ENCODE measurements around the gene LRRC63. TPM values are rescaled to one million over a fixed set of nuclear protein-coding genes. Genes with fewer than 3 reads are reported as not detected.

The LRRC63 gene
- total and polyA plus RNA-seq, 2 of the 4 experiments (the other 2 are of a cell fraction) = not detected

DNA sequence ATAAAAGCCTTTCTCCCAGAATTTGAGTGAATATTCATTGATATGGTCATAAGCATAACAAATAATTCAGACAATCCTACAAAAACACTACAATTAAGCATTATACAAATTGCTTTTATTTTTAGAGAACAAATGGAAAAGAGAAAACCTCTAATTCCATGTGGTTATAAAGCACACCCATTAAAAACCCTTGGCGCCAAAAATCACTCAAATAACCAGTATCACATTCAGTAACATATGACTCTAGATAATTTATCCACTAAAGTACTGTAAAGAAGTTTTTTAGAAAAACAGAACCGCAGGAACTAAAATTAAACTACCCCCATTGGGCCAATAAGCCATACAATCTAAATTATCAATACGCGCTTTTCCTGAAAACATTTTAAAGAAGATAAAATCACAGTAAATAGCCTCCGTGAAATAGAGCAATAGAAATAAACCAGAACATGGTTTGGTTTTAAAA is 30.3 kb upstream of the LRRC63 start:
- Histone ChIP-seq H3K18ac (ENCODE audit: low read depth, low read length) (no peak overlapping the region), H3K4me3 (ENCODE audit: insufficient read depth, low read depth, low read length) (no peak overlapping the region), H3K56ac (ENCODE audit: extremely low read depth, insufficient read depth, low read length) (no peak overlapping the region), H3K27ac (ENCODE audit: insufficient read depth, low read length) (no peak overlapping the region), H2BK20ac (ENCODE audit: low read depth, low read length) (no peak overlapping the region), H3K14ac (replicated peaks; ENCODE audit: low read depth, low read length) (no peak overlapping the region), H2BK15ac (ENCODE audit: low read depth, low read length) (no peak overlapping the region), H3K23ac (ENCODE audit: low read depth, low read length) (no peak overlapping the region), H2AK5ac (ENCODE audit: low read depth, low read length) (no peak overlapping the region), H4K5ac (ENCODE audit: low read depth, low read length) (no peak overlapping the region), H4K91ac (ENCODE audit: insufficient read depth, low read depth, low read length) (no peak overlapping the region), H3K9me3 (ENCODE audit: control insufficient read depth, insufficient read depth, low read length) (no peaks in the 10 kb centered on the region), H2AK9ac (replicated peaks; ENCODE audit: low read depth, low read length, poor library complexity) (no peak overlapping the region), H4K8ac (ENCODE audit: low read depth in 2 of 2, low read length in 2 of 2) (no peak overlapping the region), H3K4me2 (ENCODE audit: low read depth, low read length) (no peak overlapping the region), H3K4me1 (ENCODE audit: control insufficient read depth, insufficient read depth, low read length) (no peaks in the 10 kb centered on the region), H2BK5ac (ENCODE audit: low read depth, low read length, poor library complexity, severe bottlenecking) (no peak overlapping the region), H3K36me3 (ENCODE audit: control insufficient read depth, insufficient read depth, low read length) (no peaks in the 10 kb centered on the region), H3K4ac (ENCODE audit: low read depth, low read length) (no peak overlapping the region), H4K20me1 (ENCODE audit: insufficient read depth, low read length) (no peaks in the 10 kb centered on the region), H3K27me3 (ENCODE audit: control insufficient read depth, insufficient read depth, low read length) (peaks cover 2% of the 10 kb centered on the region; the same call in 1 of the 2 replicates), H3K79me1 (ENCODE audit: low read depth in 1 of 2, low read length in 2 of 2) (no peaks in the 10 kb centered on the region), H3K9me1 (ENCODE audit: insufficient read depth, low read length) (no peaks in the 10 kb centered on the region), H2BK120ac (ENCODE audit: low read depth, low read length) (no peak overlapping the region), H3K9ac (ENCODE audit: low read depth, low read length) (no peak overlapping the region), H2AFZ (replicated peaks; ENCODE audit: low read length, poor library complexity) (no peak overlapping the region)
- no peak for ATAC-seq (ENCODE audit: low read depth)
- in situ Hi-C loops (cut with MboI; ENCODE audit: low sequenced_read_pairs) (no loop called here), intact Hi-C loops (cut with micrococcal nuclease) (no loop called here), dilution Hi-C loops (cut with HindIII; ENCODE audit: low sequenced_read_pairs, unreplicated experiment) (no loop called here)
- ChIA-PET POLR2A (ENCODE audit: unreplicated experiment) (no interaction called here), CTCF (no interaction called here)
- BruUV-seq (replicated peaks) = no TSS peak
- WGBS, 2 experiments (ENCODE audit: extremely low coverage in 2 of 2, insufficient read length in 1 of 2) = no CpG with 5 or more reads among the region's 5 CpGs
- no peak for DNase-seq
- TF ChIP-seq NFE2L2 (IDR thresholded peaks at IDR 0.05; ENCODE audit: low read depth, low read length) (no peak), CHD1 (IDR thresholded peaks at IDR 0.05; ENCODE audit: low read depth, low read length) (no peak), SMC3 (IDR thresholded peaks at IDR 0.05; ENCODE audit: low read depth, low read length) (no peak), RFX5 (IDR thresholded peaks at IDR 0.05; ENCODE audit: low read depth, low read length) (no peak), FOS (IDR thresholded peaks at IDR 0.05; ENCODE audit: low read depth, low read length) (no peak)
- TF ChIP-seq, protein P1, sequence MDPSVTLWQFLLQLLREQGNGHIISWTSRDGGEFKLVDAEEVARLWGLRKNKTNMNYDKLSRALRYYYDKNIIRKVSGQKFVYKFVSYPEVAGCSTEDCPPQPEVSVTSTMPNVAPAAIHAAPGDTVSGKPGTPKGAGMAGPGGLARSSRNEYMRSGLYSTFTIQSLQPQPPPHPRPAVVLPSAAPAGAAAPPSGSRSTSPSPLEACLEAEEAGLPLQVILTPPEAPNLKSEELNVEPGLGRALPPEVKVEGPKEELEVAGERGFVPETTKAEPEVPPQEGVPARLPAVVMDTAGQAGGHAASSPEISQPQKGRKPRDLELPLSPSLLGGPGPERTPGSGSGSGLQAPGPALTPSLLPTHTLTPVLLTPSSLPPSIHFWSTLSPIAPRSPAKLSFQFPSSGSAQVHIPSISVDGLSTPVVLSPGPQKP (IDR thresholded peaks at IDR 0.05; ENCODE audit: borderline replicate concordance, low read depth, low read length) = no peak
